Brain microvascular endothelial cell (primary cell): ENCODE data around the gene PRR3.

ENCODE experiments used
- DNase-seq: peaks from one replicate; pipeline ENCODE4 v3.0.0-alpha.2; 2020
- H3K27ac ChIP-seq: fragments of 250-450 bp; sonication (Bioruptor Pico); 2 replicates; pipeline ENCODE4 v1.5.1; 2020; ENCODE audit warnings: mild to moderate bottlenecking, moderate library complexity
- H3K27me3 ChIP-seq: fragments of 250-450 bp; sonication (Bioruptor Pico); replicated peaks from 2 replicates; pipeline ENCODE4 v1.5.1; 2020; ENCODE audit warnings: mild to moderate bottlenecking
- H3K36me3 ChIP-seq: fragments of 250-450 bp; sonication (Bioruptor Pico); replicated peaks from 2 replicates; pipeline ENCODE4 v1.5.1; 2020; ENCODE audit warnings: mild to moderate bottlenecking
- H3K4me3 ChIP-seq: 2 replicates; pipeline ENCODE4 v1.5.1; 2011; ENCODE audit warnings: low read depth, mild to moderate bottlenecking, control low read depth, low read length, moderate library complexity
- in situ Hi-C: cut with HindIII; loops from 2 replicates; pipeline ENCODE4 v1.10.0; 2017; ENCODE audit warnings: low sequenced_read_pairs, low pct_ligation_motif_present
- TF ChIP-seq, protein P1 (sequence below): IDR thresholded peaks from 2 replicates; pipeline ENCODE4 v1.5.1; 2011; ENCODE audit warnings: low read depth, mild to moderate bottlenecking, moderate library complexity, low read length, control low read depth, inconsistent platforms; ENCODE audit errors: missing control alignments

Gene PRR3

DNA sequence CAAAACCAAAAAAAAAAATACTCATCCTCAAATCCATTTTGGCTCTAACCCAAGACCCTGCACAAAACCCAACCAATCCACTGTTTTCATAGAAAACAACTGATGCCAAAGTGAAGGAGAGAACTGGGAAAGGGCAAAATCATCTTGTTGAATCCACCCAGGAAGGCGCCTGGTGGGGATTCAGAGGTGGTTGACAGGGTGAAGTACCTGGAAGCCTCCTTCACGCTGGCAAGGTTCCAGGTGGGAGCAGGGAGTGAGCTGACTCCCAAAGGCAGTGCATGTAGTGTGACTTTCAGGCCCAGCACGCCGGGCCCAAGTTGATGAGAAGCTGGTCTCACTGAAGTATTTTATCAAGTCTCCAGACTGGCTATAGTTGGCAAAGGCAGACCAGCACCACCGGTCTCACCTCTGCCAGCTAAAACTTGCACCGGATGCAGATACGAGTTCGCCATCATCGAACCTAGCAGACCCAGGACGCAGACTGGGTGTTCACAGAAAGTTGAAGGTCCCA, 43.4 kb downstream of the PRR3 start:
- Histone ChIP-seq H3K27ac (no peak overlapping the region), H3K36me3 (peaks cover 55% of the 10 kb centered on the region), H3K27me3 (no peaks in the 10 kb centered on the region), H3K4me3 (no peak overlapping the region)
- in situ Hi-C loops: no loop called here
- no peak for DNase-seq
- TF ChIP-seq, protein P1, sequence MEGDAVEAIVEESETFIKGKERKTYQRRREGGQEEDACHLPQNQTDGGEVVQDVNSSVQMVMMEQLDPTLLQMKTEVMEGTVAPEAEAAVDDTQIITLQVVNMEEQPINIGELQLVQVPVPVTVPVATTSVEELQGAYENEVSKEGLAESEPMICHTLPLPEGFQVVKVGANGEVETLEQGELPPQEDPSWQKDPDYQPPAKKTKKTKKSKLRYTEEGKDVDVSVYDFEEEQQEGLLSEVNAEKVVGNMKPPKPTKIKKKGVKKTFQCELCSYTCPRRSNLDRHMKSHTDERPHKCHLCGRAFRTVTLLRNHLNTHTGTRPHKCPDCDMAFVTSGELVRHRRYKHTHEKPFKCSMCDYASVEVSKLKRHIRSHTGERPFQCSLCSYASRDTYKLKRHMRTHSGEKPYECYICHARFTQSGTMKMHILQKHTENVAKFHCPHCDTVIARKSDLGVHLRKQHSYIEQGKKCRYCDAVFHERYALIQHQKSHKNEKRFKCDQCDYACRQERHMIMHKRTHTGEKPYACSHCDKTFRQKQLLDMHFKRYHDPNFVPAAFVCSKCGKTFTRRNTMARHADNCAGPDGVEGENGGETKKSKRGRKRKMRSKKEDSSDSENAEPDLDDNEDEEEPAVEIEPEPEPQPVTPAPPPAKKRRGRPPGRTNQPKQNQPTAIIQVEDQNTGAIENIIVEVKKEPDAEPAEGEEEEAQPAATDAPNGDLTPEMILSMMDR: no peak

DNA sequence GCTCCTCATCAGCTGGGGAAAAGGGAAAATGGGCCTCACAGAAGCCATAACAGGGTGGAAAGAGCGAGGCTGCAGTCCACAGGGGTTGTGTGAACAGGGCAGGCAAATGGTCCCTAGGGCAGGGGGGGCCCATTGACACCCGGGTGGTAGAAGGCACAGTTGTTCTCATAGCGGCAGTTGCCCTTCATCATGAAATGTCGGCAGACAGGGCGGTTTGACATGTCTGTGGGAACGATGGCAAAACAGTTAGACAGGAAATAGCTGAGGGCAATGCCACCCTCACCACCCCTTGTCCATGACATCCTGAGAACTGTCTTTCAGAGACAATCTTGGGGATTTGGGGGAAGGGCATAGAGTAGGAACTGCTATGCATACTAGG, 44.3 kb downstream of the PRR3 start:
- no peak overlapping the region for H3K27ac ChIP-seq

DNA sequence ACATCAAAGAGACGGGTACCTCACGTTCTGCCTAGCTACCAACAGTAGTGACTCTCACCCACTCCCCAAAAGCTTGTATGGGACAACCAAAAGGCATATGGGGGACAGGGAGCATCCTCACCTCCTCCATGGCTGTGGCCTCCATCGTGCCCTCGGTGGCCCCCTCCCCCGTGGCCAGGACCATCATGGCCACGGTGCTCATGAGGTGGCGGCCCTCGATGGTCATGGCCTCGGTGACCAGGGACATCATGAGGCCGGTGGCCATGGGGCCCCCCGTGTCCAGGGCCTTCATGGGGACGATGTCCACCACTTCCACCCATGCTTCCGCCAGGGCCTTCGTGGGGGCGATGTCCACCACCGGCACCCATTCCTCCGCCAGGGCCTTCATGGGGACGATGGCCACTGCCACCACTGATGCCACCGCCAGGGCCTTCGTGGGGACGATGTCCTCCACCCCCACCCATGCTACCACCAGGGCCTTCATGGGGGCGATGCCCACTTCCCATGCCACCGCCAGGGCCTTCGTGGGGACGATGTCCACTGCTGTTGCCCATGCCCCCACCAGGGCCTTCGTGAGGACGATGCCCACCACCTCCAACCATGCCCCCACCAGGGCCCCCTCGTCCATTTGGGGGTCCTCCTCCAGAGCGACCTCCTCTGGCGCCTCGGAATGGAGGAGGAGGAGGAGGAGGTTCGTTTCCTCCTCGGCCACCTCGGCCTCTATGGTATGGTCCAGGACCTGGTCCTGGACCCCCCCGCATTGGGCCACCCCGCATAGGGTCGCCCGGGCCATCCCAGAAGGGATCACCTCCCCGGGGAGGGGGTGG, 44.9 kb downstream of the PRR3 start:
- peaks cover 70% of the 10 kb centered on the region for H3K36me3 ChIP-seq
- DNase-seq: no peak
- in situ Hi-C loops: no loop called here
- H3K27ac ChIP-seq: no peak overlapping the region
- H3K4me3 ChIP-seq: no peak overlapping the region
- H3K27me3 ChIP-seq: no peaks in the 10 kb centered on the region
- TF ChIP-seq, protein P1: no peak

More for the DNA sequence above, 44.3 kb downstream of the PRR3 start:
- Histone ChIP-seq H3K4me3 (no peak overlapping the region), H3K36me3 (peaks cover 64% of the 10 kb centered on the region), H3K27me3 (no peaks in the 10 kb centered on the region)
- in situ Hi-C loops: no loop called here
- DNase-seq: no peak
- TF ChIP-seq, protein P1: no peak

DNA sequence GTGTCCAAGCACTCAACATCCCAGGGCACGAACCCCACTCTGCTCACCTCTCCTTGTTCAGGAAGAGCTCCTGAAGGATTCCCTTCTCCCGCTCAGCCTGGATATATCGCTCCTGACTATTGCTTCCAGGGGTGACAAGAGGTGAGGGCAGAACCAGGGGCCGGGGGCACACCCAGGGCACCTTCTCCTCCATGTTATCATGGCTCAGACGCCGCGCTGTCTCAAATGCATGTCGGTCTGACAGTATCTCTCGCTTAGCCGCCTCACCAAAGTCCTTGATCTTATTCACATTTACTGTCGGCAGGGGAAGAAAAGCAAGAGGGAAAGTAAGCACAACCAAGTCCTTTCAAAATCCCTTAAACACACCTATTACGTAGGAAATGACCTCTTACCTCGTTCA, 46.9 kb downstream of the PRR3 start:
- in situ Hi-C loops: no loop called here
- H3K4me3 ChIP-seq: no peak overlapping the region
- H3K36me3 ChIP-seq: peaks cover 85% of the 10 kb centered on the region
- no peak overlapping the region for H3K27ac ChIP-seq
- DNase-seq: no peak
- no peaks in the 10 kb centered on the region for H3K27me3 ChIP-seq
- TF ChIP-seq, protein P1: no peak

DNA sequence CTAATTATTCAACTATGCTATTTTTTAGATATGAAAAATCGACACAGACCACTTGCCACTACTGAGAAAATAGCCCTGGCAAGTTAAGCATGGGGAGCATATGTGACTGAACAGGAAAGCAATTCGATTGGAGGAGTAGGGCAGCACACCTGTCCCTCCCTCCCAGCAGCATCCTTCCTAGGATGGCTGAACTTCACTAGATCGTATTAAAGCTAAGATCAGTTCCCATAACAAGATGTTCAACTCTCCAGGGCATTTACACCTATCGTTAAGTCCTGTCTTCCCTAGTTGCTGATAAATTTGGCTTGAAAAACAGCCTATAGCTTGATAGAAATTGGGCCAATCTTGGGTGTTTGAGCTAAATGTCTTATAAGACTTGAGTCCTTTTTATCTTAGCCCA, 53.0 kb downstream of the PRR3 start:
- TF ChIP-seq, protein P1: no peak
- no peak overlapping the region for H3K4me3 ChIP-seq
- no peak for DNase-seq

More for the DNA sequence above, 53.0 kb downstream of the PRR3 start:
- Histone ChIP-seq H3K27ac (no peak overlapping the region), H3K27me3 (no peaks in the 10 kb centered on the region), H3K36me3 (peaks cover 50% of the 10 kb centered on the region)
- in situ Hi-C loops: no loop called here
